ENCODE data around the gene LAMB4. TPM values are rescaled to one million over a fixed set of nuclear protein-coding genes. Genes with fewer than 3 reads are reported as not detected.

The LAMB4 gene
- total RNA-seq, 4 donors from 2014 or later = 2.0 to 28.2 (median 8.8) TPM

- H3K27me3 ChIP-seq = no peaks in the 10 kb centered on the region
- no peaks in the 10 kb centered on the region for H3K36me3 ChIP-seq
- WGBS, 2 donors = 35 to 37% methylated on average over 5 to 6 of the region's 6 CpGs
- peaks cover 0 to 38% (median 5%) of the 10 kb centered on the region in 3 donors for H3K4me1 ChIP-seq
- no peaks in the 10 kb centered on the region for H3K9me3 ChIP-seq
- no peak for TF ChIP-seq POLR2A (IDR thresholded peaks at IDR 0.05)
- no peak for TF ChIP-seq CTCF (IDR thresholded peaks at IDR 0.05)
- no peak for DNase-seq
- no peak overlapping the region for H3K4me3 ChIP-seq
- peak overlapping the region in 2 of 4 donors; percentile 15 for H3K27ac ChIP-seq
- intact Hi-C loops (cut with DNase I) = no loop called here
These were observed 115.1 kb downstream of the LAMB4 start for GRCh38 chr7:108014747-108015682.

GRCh38 chr7:108014215-108014614 is 115.9 kb downstream of the LAMB4 start:
- Histone ChIP-seq H3K36me3 (no peaks in the 10 kb centered on the region), H3K4me1 (peaks cover 0 to 38% (median 5%) of the 10 kb centered on the region in 3 donors), H3K27ac (no peak overlapping the region), H3K4me3 (no peak overlapping the region), H3K27me3 (no peaks in the 10 kb centered on the region), H3K9me3 (no peaks in the 10 kb centered on the region)
- intact Hi-C loops (cut with DNase I) = no loop called here
- no peak for DNase-seq
- 35 to 41% methylated on average over 2 of the region's 2 CpGs for WGBS, 2 donors
- no peak for TF ChIP-seq CTCF (IDR thresholded peaks at IDR 0.05)
- no peak for TF ChIP-seq POLR2A (IDR thresholded peaks at IDR 0.05)

- no peak for DNase-seq
- Histone ChIP-seq H3K9me3 (no peaks in the 10 kb centered on the region), H3K4me1 (peaks cover 0 to 38% (median 5%) of the 10 kb centered on the region in 3 donors), H3K36me3 (no peaks in the 10 kb centered on the region), H3K27ac (no peak overlapping the region), H3K27me3 (no peaks in the 10 kb centered on the region), H3K4me3 (no peak overlapping the region)
- WGBS, 2 donors = 83 to 90% methylated on average over 8 of the region's 8 CpGs
- TF ChIP-seq CTCF (IDR thresholded peaks at IDR 0.05) (no peak), POLR2A (IDR thresholded peaks at IDR 0.05) (no peak)
- intact Hi-C loops (cut with DNase I) = no loop called here
These were observed 117.4 kb downstream of the LAMB4 start for GRCh38 chr7:108012499-108013430.

GRCh38 chr7:108010377-108010776 is 119.8 kb downstream of the LAMB4 start:
- Histone ChIP-seq H3K36me3 (no peaks in the 10 kb centered on the region), H3K4me1 (peaks cover 0 to 24% (median 0%) of the 10 kb centered on the region in 3 donors), H3K9me3 (no peaks in the 10 kb centered on the region), H3K27ac (peak overlapping the region in 3 of 4 donors; percentile 2 to 47 (median 30)), H3K27me3 (no peaks in the 10 kb centered on the region), H3K4me3 (no peak overlapping the region)
- TF ChIP-seq CTCF (IDR thresholded peaks at IDR 0.05) = no peak
- 60 to 62% methylated on average over 1 of the region's 1 CpG for WGBS, 2 donors
- no peak for DNase-seq
- intact Hi-C loops (cut with DNase I) = no loop called here
